Measurements from ENCODE around the gene NIN. TPM values are rescaled to one million over a fixed set of nuclear protein-coding genes. Genes with fewer than 3 reads are reported as not detected.

NIN gene
- total RNA-seq, 1 experiment from 2014 or later = 37.1 TPM

- POLR2A ChIA-PET = no interaction called here
- Histone ChIP-seq H3K27ac (ENCODE audit: low read length) (no peak overlapping the region), H3K4me3 (ENCODE audit: low read depth in 2 of 2, low read length in 2 of 2) (no peak overlapping the region), H3K9me3 (ENCODE audit: control insufficient read depth, insufficient read depth, low read depth, low read length) (no peaks in the 10 kb centered on the region), H3K4me1 (ENCODE audit: control insufficient read depth, insufficient read depth, low read length) (no peaks in the 10 kb centered on the region), H3K36me3 (ENCODE audit: control insufficient read depth, insufficient read depth, low read length) (no peaks in the 10 kb centered on the region), H3K27me3 (ENCODE audit: control insufficient read depth, insufficient read depth, low read length) (no peaks in the 10 kb centered on the region)
- CTCF ChIA-PET = no interaction called here
- TF ChIP-seq REST (IDR thresholded peaks at IDR 0.05; ENCODE audit: insufficient read depth in 1 of 2, low read depth in 2 of 2, low read length in 1 of 2) = no peak
- no peak for TF ChIP-seq TCF7L2 (IDR thresholded peaks at IDR 0.05; ENCODE audit: low read depth, low read length)
- TF ChIP-seq POLR2AphosphoS5 (IDR thresholded peaks at IDR 0.05; ENCODE audit: low read depth, low read length) = no peak
- no peak for TF ChIP-seq SIN3A (IDR thresholded peaks at IDR 0.05; ENCODE audit: borderline replicate concordance, insufficient read depth, low read depth, low read length)
- TF ChIP-seq CTCF (IDR thresholded peaks at IDR 0.05) = no peak
- ATAC-seq (no peak), DNase-seq (ENCODE audit: low read depth, low spot score) (no peak)
- in situ Hi-C loops (cut with HindIII; ENCODE audit: low pct_unique_long_range_greater_than_20kb, low sequenced_read_pairs) = no loop called here
- intact Hi-C loops (cut with micrococcal nuclease; ENCODE audit: unreplicated experiment) = no loop called here
- no TSS peak for BruUV-seq (replicated peaks)
Measured at GRCh38 chr14:50678163-50678562, 152.8 kb downstream of the NIN start.

- in situ Hi-C loops (cut with HindIII; ENCODE audit: low pct_unique_long_range_greater_than_20kb, low sequenced_read_pairs) (no loop called here), intact Hi-C loops (cut with micrococcal nuclease; ENCODE audit: unreplicated experiment) (no loop called here)
- DNase-seq (ENCODE audit: low read depth, low spot score) (no peak), ATAC-seq (peak; percentile 56)
- no peak overlapping the region for H3K27ac ChIP-seq (ENCODE audit: low read length)
- TF ChIP-seq REST (IDR thresholded peaks at IDR 0.05; ENCODE audit: insufficient read depth in 1 of 2, low read depth in 2 of 2, low read length in 1 of 2) = no peak
- TF ChIP-seq CTCF (IDR thresholded peaks at IDR 0.05) = no peak
- TF ChIP-seq POLR2AphosphoS5 (IDR thresholded peaks at IDR 0.05; ENCODE audit: low read depth, low read length) = no peak
- TF ChIP-seq TCF7L2 (IDR thresholded peaks at IDR 0.05; ENCODE audit: low read depth, low read length) = no peak
- TF ChIP-seq SIN3A (IDR thresholded peaks at IDR 0.05; ENCODE audit: borderline replicate concordance, insufficient read depth, low read depth, low read length) = no peak
- no peaks in the 10 kb centered on the region for H3K9me3 ChIP-seq (ENCODE audit: control insufficient read depth, insufficient read depth, low read depth, low read length)
- no peaks in the 10 kb centered on the region for H3K4me1 ChIP-seq (ENCODE audit: control insufficient read depth, insufficient read depth, low read length)
- ChIA-PET CTCF (no interaction called here), POLR2A (no interaction called here)
- no TSS peak for BruUV-seq (replicated peaks)
- no peaks in the 10 kb centered on the region for H3K36me3 ChIP-seq (ENCODE audit: control insufficient read depth, insufficient read depth, low read length)
- H3K4me3 ChIP-seq (ENCODE audit: low read depth in 2 of 2, low read length in 2 of 2) = no peak overlapping the region
- no peaks in the 10 kb centered on the region for H3K27me3 ChIP-seq (ENCODE audit: control insufficient read depth, insufficient read depth, low read length)
Measured at GRCh38 chr14:50677527-50678063, 153.4 kb downstream of the NIN start.
